H1 (cell line): Measurements from ENCODE around the gene HTR3C.

Experiments used
- CBX5 ChIP-seq: fragments of 300-800, 300-1000 bp; sonication (generic); IDR thresholded peaks from 2 replicates; pipeline ENCODE4 v1.7.1; 2016; ENCODE audit warnings: antibody characterized with exemption, low read length, low read depth
- CREB1 ChIP-seq: IDR thresholded peaks from 2 replicates; pipeline ENCODE4 v1.6.1; 2012; ENCODE audit warnings: inconsistent platforms
- CTCF ChIP-seq, 3 experiments: IDR thresholded peaks; 1 replicate in 2 of 3; 2 replicates in 1 of 3; pipeline versions ENCODE4 v1.5.1 to v1.6.1; 2011; ENCODE audit warnings: low read length in 3 of 3, mild to moderate bottlenecking in 3 of 3, inconsistent platforms in 2 of 3, low read depth in 1 of 3, moderate library complexity in 1 of 3; ENCODE audit not compliant: insufficient read depth in 1 of 3; ENCODE audit errors: control extremely low read depth in 1 of 3
- EZH2 ChIP-seq: fragments of 200-600 bp; sonication (generic); IDR thresholded peaks from 2 replicates; pipeline ENCODE4 v1.7.1; 2012; ENCODE audit warnings: low read depth, mild to moderate bottlenecking, moderate library complexity, low read length, inconsistent platforms; ENCODE audit not compliant: severe bottlenecking
- GABPA ChIP-seq: IDR thresholded peaks from 2 replicates; pipeline ENCODE4 v1.6.1; 2011; ENCODE audit warnings: mild to moderate bottlenecking, low read length, moderate library complexity, borderline replicate concordance; ENCODE audit not compliant: insufficient read depth
- HDAC2 ChIP-seq, 2 experiments: fragments of 300-600 bp in 1 of 2; sonication (generic) in 1 of 2; IDR thresholded peaks; 2 replicates each; pipeline ENCODE4 v1.6.1; 2011 to 2012; ENCODE audit warnings: low read depth in 2 of 2, low read length in 2 of 2, mild to moderate bottlenecking in 2 of 2, moderate library complexity in 2 of 2, borderline replicate concordance in 1 of 2, inconsistent platforms in 1 of 2
- KDM1A ChIP-seq: fragments of 200-600, 300-600 bp; sonication (generic); IDR thresholded peaks from 2 replicates; pipeline ENCODE4 v1.7.1; 2016; ENCODE audit warnings: mild to moderate bottlenecking, low read length, borderline replicate concordance
- POLR2A ChIP-seq, 2 experiments: IDR thresholded peaks; 1 replicate in 1 of 2; 2 replicates in 1 of 2; pipeline ENCODE4 v1.6.1; 2011; ENCODE audit warnings: low read depth in 2 of 2, low read length in 2 of 2, mild to moderate bottlenecking in 2 of 2; ENCODE audit errors: control extremely low read depth in 1 of 2
- RXRA ChIP-seq: IDR thresholded peaks from 2 replicates; pipeline ENCODE4 v1.6.1; 2011; ENCODE audit warnings: low read depth, mild to moderate bottlenecking, low read length, moderate library complexity; ENCODE audit not compliant: insufficient read depth
- TAF1 ChIP-seq: IDR thresholded peaks from 2 replicates; pipeline ENCODE4 v1.6.1; 2011; ENCODE audit warnings: mild to moderate bottlenecking, low read depth, low read length

- TF ChIP-seq CBX5 (no peak), EZH2 (no peak), HDAC2 (IDR thresholded peaks at IDR 0.05; ENCODE audit: borderline replicate concordance in 1 of 2, low read depth in 2 of 2, low read length in 2 of 2) (no peak; a peak in 2 of 4 replicates), CREB1 (peak; percentile 15; the same call in 1 of the 2 replicates), POLR2A (IDR thresholded peaks at IDR 0.05; ENCODE audit: control extremely low read depth in 1 of 2, low read depth in 2 of 2, low read length in 2 of 2) (peak; percentile 84 to 86), GABPA (no peak), KDM1A (no peak), RXRA (no peak), CTCF (IDR thresholded peaks at IDR 0.05; ENCODE audit: control extremely low read depth in 1 of 3, insufficient read depth in 1 of 3, low read depth in 1 of 3, low read length in 3 of 3) (no peak), TAF1 (peak; percentile 82)
Measured at GRCh38 chr3:184017672-184018423, 35.0 kb upstream of the HTR3C start, which contains the start of gene ABCC5.
